HG03280 (cell line): Measurements from ENCODE around the gene DPF1.

Experiments
- ATAC-seq: cut with Tn5 transposase; IDR thresholded peaks from one replicate; pipeline ENCODE4 v1.9.1; 2021; ENCODE audit warnings: mild to moderate bottlenecking, moderate library complexity; ENCODE audit not compliant: unreplicated experiment

The DPF1 gene

GRCh38 chr19:38202504-38202903 lies 21.5 kb downstream of the DPF1 start:
- ATAC-seq = no peak

DNA sequence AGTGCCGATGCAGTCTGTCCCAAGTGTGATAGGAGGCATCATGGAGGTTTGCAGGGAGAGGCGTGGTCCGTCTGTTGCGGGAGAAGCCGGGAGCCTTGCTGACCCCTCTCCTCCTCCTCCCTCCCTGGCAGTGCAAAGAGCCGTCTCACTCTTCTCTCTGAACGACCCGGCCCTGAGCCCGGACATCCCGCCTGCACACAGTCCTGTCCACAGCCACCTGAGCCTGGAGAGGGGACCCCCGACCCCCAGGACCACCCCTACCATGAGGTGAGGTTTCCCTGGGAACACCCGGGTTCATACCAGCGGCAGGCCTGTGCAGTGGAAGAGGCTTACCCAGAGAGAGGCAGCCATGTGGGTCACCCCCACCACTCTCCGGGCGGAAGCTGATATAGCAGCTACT lies 22.3 kb downstream of the DPF1 start:
- no peak for ATAC-seq

GRCh38 chr19:38199340-38199739 lies 24.7 kb downstream of the DPF1 start:
- ATAC-seq = no peak

DNA sequence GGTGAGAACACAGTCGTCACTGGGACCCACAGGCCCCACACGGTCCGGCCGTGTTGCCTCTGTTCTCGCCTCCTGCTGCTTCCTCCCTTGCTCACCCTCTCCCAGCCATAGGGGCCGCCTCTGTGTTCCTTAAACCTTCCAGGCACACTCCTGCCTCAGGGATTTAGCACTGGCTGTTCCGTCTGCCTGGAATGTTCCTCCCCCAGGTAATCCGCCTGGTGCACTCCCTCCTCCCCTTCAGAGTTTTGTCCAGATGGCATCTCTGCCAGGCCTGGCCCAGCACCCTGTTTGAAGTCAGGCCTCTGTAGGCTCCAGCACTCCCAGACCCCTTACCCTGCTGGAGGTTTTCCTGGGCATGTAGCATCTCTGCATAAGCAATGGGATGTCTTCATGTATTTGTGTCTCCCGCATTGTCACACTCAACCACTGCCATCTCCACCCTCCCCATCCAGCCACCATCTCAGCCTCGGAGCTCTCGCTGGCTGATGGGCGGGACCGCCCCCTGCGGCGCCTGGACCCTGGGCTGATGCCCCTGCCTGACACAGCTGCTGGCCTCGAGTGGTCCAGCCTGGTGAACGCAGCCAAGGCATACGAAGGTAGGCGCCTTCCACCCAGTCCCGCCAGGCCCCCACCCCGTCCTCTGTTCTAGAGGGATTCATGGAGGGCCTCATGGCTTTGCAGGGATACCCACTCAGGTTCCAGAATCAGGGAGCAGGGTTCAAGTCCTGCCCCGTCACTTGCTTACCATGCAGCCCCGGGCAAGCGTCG lies 25.9 kb downstream of the DPF1 start:
- no peak for ATAC-seq

DNA sequence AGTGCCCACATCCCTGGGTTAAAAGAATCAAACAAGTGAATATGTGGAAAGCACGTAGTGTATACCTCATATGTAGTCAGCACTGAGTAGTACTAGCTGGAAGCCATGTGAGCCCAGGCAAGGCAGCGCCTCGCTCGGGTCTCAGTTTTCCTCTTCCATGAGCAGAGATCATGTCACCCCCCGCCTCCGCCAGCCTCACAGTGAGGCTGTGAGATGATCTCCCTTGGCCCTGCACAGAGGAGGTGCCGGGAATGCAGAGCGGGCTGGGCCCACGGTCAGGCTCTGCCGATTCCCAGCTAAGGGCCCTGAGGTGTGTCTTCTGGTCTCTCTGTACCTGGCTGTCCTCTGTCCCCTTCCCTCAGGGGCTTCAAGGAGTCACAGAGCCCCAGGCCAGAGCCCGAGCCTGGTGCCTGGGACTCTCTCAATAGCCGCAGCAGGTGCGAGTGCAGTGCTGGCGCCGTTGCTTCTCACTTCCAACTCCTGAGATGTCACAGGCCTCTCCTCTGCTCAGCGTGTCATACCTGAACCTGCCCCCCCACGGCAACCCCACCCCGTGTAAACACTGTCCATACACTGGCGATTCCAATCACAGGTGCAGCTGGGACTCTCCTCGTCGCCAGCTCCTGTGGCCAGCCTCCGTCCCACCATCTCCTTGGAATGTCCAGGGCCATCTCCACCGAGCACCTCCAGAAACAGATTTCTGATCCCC lies 26.9 kb downstream of the DPF1 start:
- no peak for ATAC-seq

- no peak for ATAC-seq
Measured at GRCh38 chr19:38196245-38196837, 27.7 kb downstream of the DPF1 start.

- no peak for ATAC-seq
Measured at GRCh38 chr19:38195237-38195636, 28.8 kb downstream of the DPF1 start.

DNA sequence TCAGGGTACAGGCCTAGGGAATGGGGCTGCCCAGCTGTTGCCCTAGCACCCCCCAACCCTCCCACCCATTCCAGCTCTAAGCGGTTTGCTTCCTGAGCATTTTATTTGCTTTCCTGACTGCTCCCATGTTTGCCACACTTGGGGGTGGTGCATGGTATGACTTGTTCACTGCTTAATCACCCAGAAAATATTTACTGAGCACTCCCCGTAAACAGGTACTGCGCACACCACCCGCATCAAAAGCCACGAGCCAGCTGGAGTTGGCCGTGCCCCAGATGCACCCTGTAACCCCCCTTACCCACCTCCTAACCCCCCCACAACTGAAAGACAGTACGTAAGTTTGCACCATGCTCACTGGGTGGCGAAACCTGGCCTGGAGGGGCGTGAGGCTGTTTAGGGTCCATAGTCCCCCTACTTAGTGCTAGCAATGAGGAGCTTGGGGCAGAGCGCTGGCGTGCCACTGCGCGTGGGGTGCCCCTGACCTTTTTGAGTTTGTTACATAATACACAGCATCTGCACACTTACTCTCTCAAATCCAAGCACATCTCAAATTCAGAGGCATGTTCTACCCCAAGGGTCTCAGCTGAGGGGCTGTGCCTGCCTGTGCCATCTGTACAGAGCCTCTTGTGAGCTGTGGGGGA lies 29.8 kb downstream of the DPF1 start:
- no peak for ATAC-seq

GRCh38 chr19:38193445-38193844 lies 30.6 kb downstream of the DPF1 start:
- no peak for ATAC-seq

DNA sequence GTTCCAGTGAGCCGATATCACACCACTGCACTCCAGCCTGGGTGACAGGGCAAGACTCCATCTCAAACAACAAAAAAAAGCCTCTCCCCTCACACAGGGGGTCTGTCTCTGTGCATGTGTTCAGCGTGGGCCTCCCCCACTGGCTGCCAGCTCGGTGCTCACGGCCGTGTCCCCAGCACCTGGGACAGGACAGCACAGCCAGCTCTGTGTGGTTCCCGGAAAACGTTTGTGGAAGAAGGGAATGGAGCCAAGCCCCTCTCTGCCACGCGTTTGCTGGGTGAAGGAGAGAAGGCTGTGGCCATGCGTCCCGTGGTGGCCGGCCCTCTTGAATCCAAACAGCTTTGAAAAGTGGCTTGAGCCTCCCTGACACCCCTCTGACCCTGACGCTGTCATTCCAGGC lies 32.3 kb downstream of the DPF1 start:
- ATAC-seq = no peak

GRCh38 chr19:38190793-38191192 lies 33.2 kb downstream of the DPF1 start:
- ATAC-seq = no peak

DNA sequence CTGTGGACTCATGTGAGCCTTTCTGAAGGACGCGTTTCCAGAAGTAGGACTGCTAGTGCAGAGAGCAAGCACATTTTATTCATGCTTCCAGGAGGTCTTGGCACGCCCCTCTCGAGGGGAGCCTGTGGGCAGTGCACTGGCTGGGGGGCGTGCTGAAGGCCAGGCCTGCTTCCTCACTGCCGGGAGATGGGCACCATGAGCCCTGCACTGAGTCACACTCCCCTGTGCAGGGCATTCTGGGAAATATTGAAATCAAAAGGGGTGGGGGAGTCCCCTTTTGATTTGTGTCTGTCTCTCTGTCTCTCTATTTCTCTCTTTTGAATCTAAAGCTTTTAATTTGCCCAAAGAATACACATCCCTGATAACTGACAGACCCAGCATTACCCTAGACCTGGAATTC lies 34.0 kb downstream of the DPF1 start:
- no peak for ATAC-seq

- ATAC-seq = no peak
Measured at GRCh38 chr19:38185562-38185961, 38.5 kb downstream of the DPF1 start.

- no peak for ATAC-seq
Measured at GRCh38 chr19:38184815-38185214, 39.2 kb downstream of the DPF1 start.

DNA sequence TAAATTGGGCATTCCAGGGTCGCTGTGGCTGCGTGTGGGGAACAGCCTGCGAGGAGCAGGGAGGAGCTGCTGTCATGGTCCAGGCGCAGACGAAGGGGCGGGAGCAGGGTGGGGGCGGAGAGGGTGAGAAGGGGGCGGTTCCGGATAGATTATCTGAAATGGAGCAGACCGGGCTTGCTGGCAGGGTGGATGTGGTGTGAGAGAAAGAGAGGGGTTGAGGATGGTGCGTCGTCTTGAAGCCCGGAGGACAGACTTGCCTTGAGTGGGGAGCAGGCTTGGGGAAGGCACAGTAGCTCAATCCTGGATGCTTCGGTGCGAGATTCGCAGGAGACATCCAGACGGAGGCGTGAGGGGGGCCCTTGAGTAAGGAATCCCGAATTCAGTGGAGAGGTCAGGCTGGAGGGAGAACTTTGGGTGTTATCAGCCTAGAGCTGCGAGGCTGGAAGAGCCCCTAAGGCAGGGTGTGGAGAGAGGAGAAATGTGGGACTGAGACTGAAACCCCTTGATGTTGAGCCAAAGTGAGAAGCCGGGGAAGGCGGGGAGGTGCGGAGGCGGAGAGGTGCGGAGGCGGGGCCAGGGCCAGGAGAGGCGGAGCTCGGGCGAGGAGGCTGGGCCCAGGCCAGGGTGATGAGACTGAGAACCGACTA lies 40.6 kb downstream of the DPF1 start:
- no peak for ATAC-seq

DNA sequence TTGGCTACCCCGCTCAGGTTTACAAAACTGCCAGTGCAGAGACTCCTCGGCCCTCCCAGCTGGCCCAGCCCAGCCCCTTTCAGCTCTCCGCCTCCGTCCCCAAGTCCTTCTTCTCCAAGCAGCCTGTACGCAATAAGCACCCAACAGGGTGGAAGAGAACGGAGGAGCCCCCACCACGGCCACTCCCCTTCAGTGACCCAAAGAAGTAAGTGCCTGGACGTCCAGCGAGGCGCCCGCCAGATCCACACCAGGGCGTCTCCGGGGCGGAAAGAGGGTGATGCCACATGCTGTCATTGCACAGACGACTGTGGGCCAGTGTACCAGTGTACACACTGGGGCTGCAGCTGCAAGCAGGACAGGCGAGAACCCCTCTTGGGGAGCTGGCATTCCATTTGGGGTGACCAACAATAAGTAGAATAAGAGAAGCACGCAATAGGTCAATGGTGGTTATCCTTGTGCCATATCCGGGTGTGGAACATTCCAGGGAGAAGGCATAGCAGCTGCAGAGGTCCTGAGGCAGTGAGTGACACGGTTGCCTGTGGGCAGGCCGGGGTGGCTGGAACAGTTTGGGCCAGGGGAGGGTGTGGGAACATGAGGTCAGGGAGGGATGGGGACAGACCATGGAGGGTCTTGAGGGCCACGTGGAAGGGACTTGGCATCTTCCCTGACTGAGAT lies 41.3 kb downstream of the DPF1 start:
- no peak for ATAC-seq

GRCh38 chr19:38180071-38180470 lies 44.0 kb downstream of the DPF1 start:
- ATAC-seq = no peak

DNA sequence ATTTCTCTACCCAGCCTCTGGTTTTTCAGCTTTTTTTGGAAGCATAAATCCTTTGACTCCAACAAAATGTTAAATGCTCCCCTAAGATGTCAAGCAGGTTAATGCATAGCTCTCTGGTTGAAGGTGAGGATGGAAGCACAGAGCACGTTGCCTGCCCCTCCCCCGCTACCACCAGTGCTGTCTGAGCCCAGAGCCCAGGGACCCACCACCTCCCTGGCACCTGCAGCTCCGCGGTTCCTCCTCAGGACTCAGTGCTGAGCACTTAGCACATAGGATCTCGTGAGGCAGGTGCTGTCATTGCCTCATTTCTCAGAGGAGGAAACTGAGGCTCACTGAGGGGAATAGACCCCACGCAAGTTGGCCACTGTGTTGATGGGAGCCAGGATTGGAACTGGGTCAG lies 48.6 kb downstream of the DPF1 start:
- no peak for ATAC-seq

DNA sequence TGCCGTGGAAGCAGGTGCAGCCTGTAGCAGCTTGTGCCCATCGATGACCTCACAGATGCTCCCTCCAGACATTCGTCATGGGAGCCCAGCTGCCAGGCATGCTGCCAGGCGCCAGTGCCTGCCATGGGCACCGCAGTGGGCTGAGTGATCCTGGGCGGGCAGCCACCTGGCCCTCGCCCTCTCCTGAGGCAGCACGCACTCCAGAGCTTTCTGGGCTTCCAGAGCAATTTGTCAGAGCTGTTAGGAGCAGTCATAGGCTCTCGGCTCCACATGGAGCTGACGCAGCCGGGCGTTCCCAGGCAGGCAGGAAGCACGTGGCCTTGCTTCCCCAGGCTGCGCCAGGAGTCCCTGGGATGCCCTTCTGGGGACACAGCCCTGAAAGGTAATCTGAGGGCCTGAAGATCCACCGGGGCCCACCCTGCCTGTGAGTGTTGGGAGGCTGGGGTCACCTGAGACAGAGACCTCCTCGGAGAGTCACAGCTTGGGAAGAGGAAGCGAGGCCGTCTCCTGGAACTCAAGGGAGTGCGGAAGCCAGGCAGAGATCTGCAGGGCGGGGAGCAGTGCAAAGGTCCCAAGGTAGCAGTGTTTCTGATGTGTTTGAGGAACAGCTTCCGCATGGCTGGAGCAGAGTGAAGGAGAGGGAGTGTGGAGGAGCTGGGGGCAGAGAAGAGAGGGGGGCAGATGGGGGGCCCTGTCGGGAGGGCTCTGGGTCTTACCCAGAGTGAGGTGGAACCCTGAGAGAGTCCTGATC lies 50.6 kb downstream of the DPF1 start:
- no peak for ATAC-seq

GRCh38 chr19:38172001-38172400 lies 52.0 kb downstream of the DPF1 start:
- no peak for ATAC-seq
